HCT116 (cell line): ENCODE measurements around the gene INS.

Experiments
- ATF3 ChIP-seq: IDR thresholded peaks from 2 replicates; pipeline ENCODE4 v1.6.1; 2012
- EGR1 ChIP-seq: IDR thresholded peaks from 2 replicates; pipeline ENCODE4 v1.6.1; 2012; ENCODE audit warnings: low read depth
- EZH2 ChIP-seq: fragments of 200-600 bp; sonication (generic); IDR thresholded peaks from 2 replicates; pipeline ENCODE4 v1.6.1; 2017; ENCODE audit warnings: antibody characterized with exemption, mixed run types
- JUND ChIP-seq: IDR thresholded peaks from 2 replicates; pipeline ENCODE4 v1.6.1; 2012
- POLR2A ChIP-seq: IDR thresholded peaks from 2 replicates; pipeline ENCODE4 v1.7.0; 2011; ENCODE audit warnings: borderline replicate concordance; ENCODE audit not compliant: insufficient read depth, insufficient read length; ENCODE audit errors: extremely low read depth
- POLR2AphosphoS5 ChIP-seq: IDR thresholded peaks from 2 replicates; pipeline ENCODE4 v1.6.1; 2011; ENCODE audit warnings: mild to moderate bottlenecking, low read depth, low read length, moderate library complexity
- REST ChIP-seq: IDR thresholded peaks from 2 replicates; pipeline ENCODE4 v1.6.1; 2012; ENCODE audit warnings: low read depth
- SIN3A ChIP-seq: IDR thresholded peaks from 2 replicates; pipeline ENCODE4 v1.6.1; 2012; ENCODE audit warnings: low read depth
- TCF7L2 ChIP-seq: IDR thresholded peaks from 2 replicates; pipeline ENCODE4 v1.7.0; 2011; ENCODE audit warnings: borderline replicate concordance, inconsistent platforms; ENCODE audit not compliant: insufficient read depth, insufficient read length; ENCODE audit errors: extremely low read depth
- ZNF274 ChIP-seq: fragments of 200-500 bp; sonication (Bioruptor generic); IDR thresholded peaks from 2 replicates; pipeline ENCODE4 v1.6.1; 2014; ENCODE audit warnings: mild to moderate bottlenecking, low read depth, low read length, inconsistent platforms
- TF ChIP-seq, protein P1 (sequence below), 3 experiments: fragments of 200-600 bp in 1 of 3; sonication (generic) in 1 of 3; IDR thresholded peaks in 2 of 3; conservative IDR thresholded peaks in 1 of 3; 2 replicates each; pipeline ENCODE4 v1.5.1; 2012 to 2017; ENCODE audit warnings: low read depth in 2 of 3, low read length in 2 of 3, antibody characterized with exemption in 1 of 3, borderline replicate concordance in 1 of 3, control low read depth in 1 of 3, mild to moderate bottlenecking in 1 of 3, mixed read lengths in 1 of 3, mixed run types in 1 of 3, moderate library complexity in 1 of 3; ENCODE audit not compliant: insufficient read depth in 1 of 3

GRCh38 chr11:2147391-2147790 lies 13.6 kb downstream of the INS start:
- TF ChIP-seq, protein P1, sequence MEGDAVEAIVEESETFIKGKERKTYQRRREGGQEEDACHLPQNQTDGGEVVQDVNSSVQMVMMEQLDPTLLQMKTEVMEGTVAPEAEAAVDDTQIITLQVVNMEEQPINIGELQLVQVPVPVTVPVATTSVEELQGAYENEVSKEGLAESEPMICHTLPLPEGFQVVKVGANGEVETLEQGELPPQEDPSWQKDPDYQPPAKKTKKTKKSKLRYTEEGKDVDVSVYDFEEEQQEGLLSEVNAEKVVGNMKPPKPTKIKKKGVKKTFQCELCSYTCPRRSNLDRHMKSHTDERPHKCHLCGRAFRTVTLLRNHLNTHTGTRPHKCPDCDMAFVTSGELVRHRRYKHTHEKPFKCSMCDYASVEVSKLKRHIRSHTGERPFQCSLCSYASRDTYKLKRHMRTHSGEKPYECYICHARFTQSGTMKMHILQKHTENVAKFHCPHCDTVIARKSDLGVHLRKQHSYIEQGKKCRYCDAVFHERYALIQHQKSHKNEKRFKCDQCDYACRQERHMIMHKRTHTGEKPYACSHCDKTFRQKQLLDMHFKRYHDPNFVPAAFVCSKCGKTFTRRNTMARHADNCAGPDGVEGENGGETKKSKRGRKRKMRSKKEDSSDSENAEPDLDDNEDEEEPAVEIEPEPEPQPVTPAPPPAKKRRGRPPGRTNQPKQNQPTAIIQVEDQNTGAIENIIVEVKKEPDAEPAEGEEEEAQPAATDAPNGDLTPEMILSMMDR (IDR thresholded peaks at IDR 0.05 in 2 of 3, conservative IDR thresholded peaks at IDR 0.05 in 1 of 3; ENCODE audit: borderline replicate concordance in 1 of 3, insufficient read depth in 1 of 3, low read depth in 2 of 3, low read length in 2 of 3): no peak
- TF ChIP-seq EGR1 (no peak), ZNF274 (no peak), POLR2A (no peak), SIN3A (no peak), EZH2 (no peak), POLR2AphosphoS5 (no peak), TCF7L2 (no peak), ATF3 (no peak), REST (no peak), JUND (no peak)
